ENCODE results near the gene SUFU.
A peak's percentile ranks its signal among the peaks of the same experiment; 100 is the strongest.

SUFU gene

DNA sequence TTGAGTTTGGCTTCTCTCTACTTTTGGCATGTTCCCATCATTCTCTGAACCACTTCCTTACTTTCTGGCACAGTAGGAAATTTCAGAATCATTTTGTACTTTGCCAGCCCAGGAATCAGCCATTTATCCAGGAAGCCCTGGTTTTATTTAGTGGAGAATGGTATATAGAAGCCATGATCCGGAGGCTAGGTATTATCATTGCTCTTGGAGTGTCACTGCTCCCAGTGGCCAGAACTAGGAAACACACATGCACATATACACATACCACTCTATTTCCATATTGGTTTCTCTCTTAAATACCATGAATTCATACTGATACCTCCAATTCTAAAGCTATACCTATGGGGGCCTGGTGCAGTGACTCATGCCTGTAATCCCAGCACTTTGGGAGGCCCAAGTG, 36.3 kb downstream of the SUFU start:
- Histone ChIP-seq H3K36me3 (ENCODE audit: control insufficient read depth, insufficient read depth, low read length) (no peaks in the 10 kb centered on the region; the same call in 1 of the 2 replicates), H3K27me3 (replicated peaks; ENCODE audit: control insufficient read depth, insufficient read depth, low read length) (no peaks in the 10 kb centered on the region), H3K4me3 (replicated peaks; ENCODE audit: low read depth, low read length) (no peak overlapping the region)
- DNase-seq (ENCODE audit: extremely low read depth, insufficient read length), result peak; percentile 31
- TF ChIP-seq, protein P1, sequence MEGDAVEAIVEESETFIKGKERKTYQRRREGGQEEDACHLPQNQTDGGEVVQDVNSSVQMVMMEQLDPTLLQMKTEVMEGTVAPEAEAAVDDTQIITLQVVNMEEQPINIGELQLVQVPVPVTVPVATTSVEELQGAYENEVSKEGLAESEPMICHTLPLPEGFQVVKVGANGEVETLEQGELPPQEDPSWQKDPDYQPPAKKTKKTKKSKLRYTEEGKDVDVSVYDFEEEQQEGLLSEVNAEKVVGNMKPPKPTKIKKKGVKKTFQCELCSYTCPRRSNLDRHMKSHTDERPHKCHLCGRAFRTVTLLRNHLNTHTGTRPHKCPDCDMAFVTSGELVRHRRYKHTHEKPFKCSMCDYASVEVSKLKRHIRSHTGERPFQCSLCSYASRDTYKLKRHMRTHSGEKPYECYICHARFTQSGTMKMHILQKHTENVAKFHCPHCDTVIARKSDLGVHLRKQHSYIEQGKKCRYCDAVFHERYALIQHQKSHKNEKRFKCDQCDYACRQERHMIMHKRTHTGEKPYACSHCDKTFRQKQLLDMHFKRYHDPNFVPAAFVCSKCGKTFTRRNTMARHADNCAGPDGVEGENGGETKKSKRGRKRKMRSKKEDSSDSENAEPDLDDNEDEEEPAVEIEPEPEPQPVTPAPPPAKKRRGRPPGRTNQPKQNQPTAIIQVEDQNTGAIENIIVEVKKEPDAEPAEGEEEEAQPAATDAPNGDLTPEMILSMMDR (IDR thresholded peaks at IDR 0.05; ENCODE audit: insufficient read depth, low read length, poor library complexity, severe bottlenecking), result peak; percentile 49

DNA sequence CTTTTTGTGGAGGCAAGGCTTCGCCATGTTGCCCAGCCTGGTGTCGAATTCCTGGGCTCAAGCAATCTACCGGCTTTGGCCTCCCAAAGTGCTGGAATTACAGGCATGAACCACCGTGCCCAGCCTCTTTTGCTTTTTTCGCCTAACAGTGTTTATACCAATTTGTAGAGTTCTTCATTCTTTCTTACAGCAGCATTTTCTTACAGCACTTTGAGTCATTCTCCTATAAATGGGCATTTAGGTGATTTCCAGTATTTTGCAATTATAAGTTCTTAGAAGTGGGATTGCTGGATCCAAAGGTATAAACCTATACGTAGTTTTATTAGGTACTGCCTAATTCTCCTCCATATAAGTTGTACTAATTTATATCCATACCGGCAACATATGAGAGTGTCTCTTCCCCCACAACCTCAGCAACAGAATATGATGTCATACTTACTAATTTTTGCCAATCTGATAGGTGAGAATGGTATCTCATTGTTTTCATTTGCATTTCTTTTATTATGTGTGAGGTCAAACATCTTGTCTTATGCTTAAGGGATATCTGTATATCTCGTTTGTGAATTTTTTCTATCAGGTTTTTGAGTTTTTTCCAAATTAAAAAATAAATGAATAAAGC, 39.1 kb downstream of the SUFU start:
- no peaks in the 10 kb centered on the region for H3K27me3 ChIP-seq (replicated peaks; ENCODE audit: control insufficient read depth, insufficient read depth, low read length)
- no peaks in the 10 kb centered on the region; the same call in 1 of the 2 replicates for H3K36me3 ChIP-seq (ENCODE audit: control insufficient read depth, insufficient read depth, low read length)
- DNase-seq (ENCODE audit: extremely low read depth, insufficient read length), result no peak
- no peak overlapping the region for H3K4me3 ChIP-seq (replicated peaks; ENCODE audit: low read depth, low read length)
- TF ChIP-seq, protein P1 (IDR thresholded peaks at IDR 0.05; ENCODE audit: insufficient read depth, low read length, poor library complexity, severe bottlenecking), result no peak

DNA sequence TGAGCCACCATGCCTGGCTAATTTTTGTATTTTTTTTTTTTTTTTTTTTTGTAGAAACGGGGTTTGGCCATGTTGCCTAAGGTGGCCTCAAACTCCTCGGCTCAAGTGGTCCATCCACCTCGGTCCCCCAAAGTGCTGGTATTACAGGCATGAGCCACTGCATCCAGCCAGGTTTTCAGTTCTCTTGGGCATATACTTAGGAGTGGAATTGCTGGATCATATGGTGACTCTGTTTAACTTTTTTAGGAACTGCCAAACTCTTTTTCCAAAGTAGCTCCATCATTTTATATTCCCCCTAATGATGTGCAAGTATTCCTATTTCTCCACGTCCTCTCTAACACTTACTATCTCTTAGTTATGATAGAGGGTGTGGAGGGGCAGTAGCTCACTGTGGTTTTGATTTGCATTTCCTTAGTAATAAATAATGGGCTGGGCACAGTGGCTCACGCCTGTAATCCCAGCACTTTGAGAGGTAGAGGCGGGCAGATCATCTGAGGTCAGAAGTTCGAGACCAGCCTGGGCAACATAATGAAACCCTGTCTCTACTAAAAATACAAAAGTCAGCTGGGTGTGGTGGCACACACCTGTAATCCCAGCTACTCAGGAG, 41.6 kb downstream of the SUFU start:
- TF ChIP-seq, protein P1 (IDR thresholded peaks at IDR 0.05; ENCODE audit: insufficient read depth, low read length, poor library complexity, severe bottlenecking), result no peak
- no peak overlapping the region for H3K4me3 ChIP-seq (replicated peaks; ENCODE audit: low read depth, low read length)
- DNase-seq (ENCODE audit: extremely low read depth, insufficient read length), result no peak
- H3K27me3 ChIP-seq (replicated peaks; ENCODE audit: control insufficient read depth, insufficient read depth, low read length), result no peaks in the 10 kb centered on the region
- no peaks in the 10 kb centered on the region; the same call in 1 of the 2 replicates for H3K36me3 ChIP-seq (ENCODE audit: control insufficient read depth, insufficient read depth, low read length)

DNA sequence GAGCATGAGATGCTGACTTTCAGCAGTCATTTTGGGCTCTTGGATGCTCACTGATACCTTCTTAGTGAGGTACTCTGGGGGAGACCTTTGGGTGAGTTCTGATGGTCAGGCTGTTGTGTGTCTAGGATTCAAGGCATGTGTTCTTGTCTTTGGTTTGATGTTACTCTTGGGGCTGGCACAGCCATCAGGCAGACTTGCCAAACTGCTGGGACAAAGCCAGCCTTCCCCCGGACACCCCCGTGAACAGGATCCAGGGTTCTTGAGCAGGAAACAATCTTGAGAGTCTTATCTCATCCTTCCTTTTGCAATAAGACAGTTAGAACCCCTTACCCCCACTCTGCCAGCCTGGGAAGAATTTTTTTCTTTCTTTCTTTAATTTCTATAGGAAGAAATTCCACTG, 42.2 kb downstream of the SUFU start:
- TF ChIP-seq, protein P1 (IDR thresholded peaks at IDR 0.05; ENCODE audit: insufficient read depth, low read length, poor library complexity, severe bottlenecking), result no peak
- Histone ChIP-seq H3K27me3 (replicated peaks; ENCODE audit: control insufficient read depth, insufficient read depth, low read length) (no peaks in the 10 kb centered on the region), H3K36me3 (ENCODE audit: control insufficient read depth, insufficient read depth, low read length) (no peaks in the 10 kb centered on the region; the same call in none of the 2 replicates), H3K4me3 (replicated peaks; ENCODE audit: low read depth, low read length) (no peak overlapping the region)
- DNase-seq (ENCODE audit: extremely low read depth, insufficient read length), result no peak

DNA sequence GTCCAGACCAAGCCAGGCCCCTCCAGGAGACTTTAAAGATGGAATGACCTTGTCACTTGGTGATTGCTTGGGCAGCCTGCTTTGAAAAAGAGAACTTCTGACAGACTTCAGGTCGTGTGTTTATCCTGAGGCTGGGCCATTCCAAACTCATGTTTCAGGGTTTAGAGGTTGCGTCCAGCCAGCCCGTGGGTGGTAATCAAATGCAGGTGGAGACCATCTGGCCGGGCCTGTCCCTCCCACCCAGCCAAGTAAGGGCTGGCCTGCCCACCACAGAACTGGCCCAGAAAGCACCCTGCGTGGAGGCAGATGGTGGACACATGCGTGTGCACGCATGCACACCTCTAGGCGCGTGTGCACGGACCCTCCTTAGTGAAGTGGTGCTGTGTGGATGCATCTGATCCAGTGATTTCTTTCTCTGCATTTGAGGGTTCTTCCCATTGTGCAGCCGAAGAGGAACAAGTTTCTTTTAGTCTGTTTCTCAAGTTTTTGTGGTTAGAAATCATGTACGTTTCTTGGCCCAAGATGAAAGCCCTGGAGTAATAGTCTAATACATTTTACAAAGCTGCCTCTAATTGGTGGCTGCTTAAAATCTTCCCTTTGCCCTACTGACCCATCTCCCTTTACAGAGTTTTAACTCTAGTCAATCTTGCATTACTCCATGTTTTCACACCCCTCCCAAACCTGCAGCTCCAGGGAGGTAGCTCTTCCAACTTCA, 43.0 kb downstream of the SUFU start:
- H3K27me3 ChIP-seq (replicated peaks; ENCODE audit: control insufficient read depth, insufficient read depth, low read length), result no peaks in the 10 kb centered on the region
- H3K36me3 ChIP-seq (ENCODE audit: control insufficient read depth, insufficient read depth, low read length), result no peaks in the 10 kb centered on the region; the same call in none of the 2 replicates
- DNase-seq (ENCODE audit: extremely low read depth, insufficient read length), result no peak
- TF ChIP-seq, protein P1 (IDR thresholded peaks at IDR 0.05; ENCODE audit: insufficient read depth, low read length, poor library complexity, severe bottlenecking), result no peak
- H3K4me3 ChIP-seq (replicated peaks; ENCODE audit: low read depth, low read length), result no peak overlapping the region
